MG63 (cell line): ENCODE data around the gene RFX4. TPM values are rescaled to one million over a fixed set of nuclear protein-coding genes. Genes with fewer than 3 reads are reported as not detected.
A peak's percentile ranks its signal among the peaks of the same experiment; 100 is the strongest.

Experiments
- DNase-seq: peaks from one replicate; pipeline ENCODE4 v3.0.0-alpha.2; 2020
- H3K27me3 ChIP-seq: fragments of 250-450 bp; sonication (Bioruptor Pico); 2 replicates; pipeline ENCODE4 v1.5.1; 2020; ENCODE audit warnings: mild to moderate bottlenecking, moderate library complexity
- H3K36me3 ChIP-seq: fragments of 250-450 bp; sonication (Bioruptor Pico); 2 replicates; pipeline ENCODE4 v1.5.1; 2020; ENCODE audit warnings: mild to moderate bottlenecking, moderate library complexity
- H3K4me3 ChIP-seq: fragments of 250-450 bp; sonication (Bioruptor Pico); 2 replicates; pipeline ENCODE4 v1.5.1; 2020; ENCODE audit warnings: mild to moderate bottlenecking, moderate library complexity
- H3K9me3 ChIP-seq: fragments of 250-450 bp; sonication (Bioruptor Pico); 2 replicates; pipeline ENCODE4 v1.5.1; 2020; ENCODE audit warnings: mild to moderate bottlenecking, moderate library complexity
- total RNA-seq: library from RNA; depleted of rRNA; stranded (reverse); fragments of >200 nt; shearing (Covaris generic); gene quantifications from 2 replicates; pipeline ENCODE4 v1.2.3, GENCODE V29; 2014; ENCODE audit warnings: low replicate concordance; rRNA removed

The RFX4 gene
- total RNA-seq, 1 experiment from 2014 or later: not detected

GRCh38 chr12:106774005-106774807 lies 191.4 kb downstream of the RFX4 start, which contains the start of gene RIC8B:
Gene RIC8B, plus strand, starts transcription at chr12:106774682. Its CDS starts 64 bp downstream, at chr12:106774746.
- Histone ChIP-seq H3K27me3 (no peaks in the 10 kb centered on the region), H3K9me3 (no peaks in the 10 kb centered on the region), H3K4me3 (peak within 1 kb of the TSS; percentile 64), H3K36me3 (no peaks in the 10 kb centered on the region)
- peak; percentile 97 for DNase-seq

DNA sequence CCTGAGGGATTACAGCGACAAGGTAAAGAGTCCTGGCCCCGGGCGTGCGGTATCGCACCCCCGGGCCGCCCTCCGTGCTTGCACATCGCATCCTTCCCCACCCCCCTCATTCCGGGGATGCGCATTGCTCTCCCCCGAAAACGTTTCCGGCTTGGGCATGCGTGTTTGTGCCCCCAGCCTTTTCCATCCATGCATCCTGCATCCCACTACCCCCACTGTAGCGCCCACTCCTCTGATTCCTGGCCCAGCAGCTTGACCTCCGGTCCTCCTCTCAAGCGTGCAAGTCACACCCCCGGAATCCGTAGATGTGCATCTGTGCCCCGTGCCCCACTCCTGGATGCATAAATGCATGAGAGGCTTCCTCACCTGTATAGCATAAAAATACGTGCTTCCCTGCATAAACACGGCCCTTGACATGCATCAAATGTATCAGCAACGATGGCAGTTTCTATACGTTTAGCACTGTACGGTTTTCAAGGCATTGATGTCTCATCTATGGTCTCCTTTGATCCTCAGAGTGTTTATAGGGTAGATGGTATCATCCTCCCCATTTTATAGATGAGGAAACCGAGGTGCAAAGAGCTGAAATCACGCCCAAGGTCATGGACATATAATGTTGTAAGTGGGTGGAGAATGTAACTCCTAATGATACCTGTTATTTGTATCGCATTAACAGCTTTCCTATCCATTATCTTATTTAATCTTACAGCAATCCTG lies 192.2 kb downstream of the RFX4 start:
- no peak for DNase-seq
- Histone ChIP-seq H3K27me3 (no peaks in the 10 kb centered on the region), H3K9me3 (no peaks in the 10 kb centered on the region)

DNA sequence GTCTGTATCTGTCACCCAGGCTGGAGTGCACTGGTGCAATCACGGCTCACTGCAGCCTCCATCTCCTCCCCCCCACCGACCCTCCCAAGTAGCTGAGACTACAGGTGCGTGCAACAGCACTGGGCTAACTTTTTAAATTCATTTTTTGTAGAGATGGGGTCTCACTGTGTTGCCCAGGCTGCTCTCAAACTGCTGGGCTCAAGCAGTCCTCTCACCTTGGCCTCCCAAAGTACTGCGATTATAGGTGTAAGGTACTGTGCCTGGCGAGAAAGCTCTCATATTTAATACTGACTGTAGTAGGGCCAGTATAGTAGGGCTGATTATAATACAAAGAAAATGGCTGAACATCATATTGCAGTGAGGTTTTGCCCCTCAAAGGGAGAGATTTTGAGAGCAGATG lies 194.1 kb downstream of the RFX4 start:
- no peaks in the 10 kb centered on the region for H3K9me3 ChIP-seq
- H3K36me3 ChIP-seq: no peaks in the 10 kb centered on the region
- no peak overlapping the region for H3K4me3 ChIP-seq
- DNase-seq: no peak
- H3K27me3 ChIP-seq: no peaks in the 10 kb centered on the region

More for the DNA sequence above, 192.2 kb downstream of the RFX4 start:
- Histone ChIP-seq H3K36me3 (no peaks in the 10 kb centered on the region), H3K4me3 (peak overlapping the region; percentile 64)

- no peaks in the 10 kb centered on the region for H3K27me3 ChIP-seq
- no peak overlapping the region for H3K4me3 ChIP-seq
- H3K36me3 ChIP-seq: peaks cover 4% of the 10 kb centered on the region; the same call in 1 of the 2 replicates
- H3K9me3 ChIP-seq: no peaks in the 10 kb centered on the region
- DNase-seq: no peak
These were observed 197.3 kb downstream of the RFX4 start for GRCh38 chr12:106780010-106780631.

DNA sequence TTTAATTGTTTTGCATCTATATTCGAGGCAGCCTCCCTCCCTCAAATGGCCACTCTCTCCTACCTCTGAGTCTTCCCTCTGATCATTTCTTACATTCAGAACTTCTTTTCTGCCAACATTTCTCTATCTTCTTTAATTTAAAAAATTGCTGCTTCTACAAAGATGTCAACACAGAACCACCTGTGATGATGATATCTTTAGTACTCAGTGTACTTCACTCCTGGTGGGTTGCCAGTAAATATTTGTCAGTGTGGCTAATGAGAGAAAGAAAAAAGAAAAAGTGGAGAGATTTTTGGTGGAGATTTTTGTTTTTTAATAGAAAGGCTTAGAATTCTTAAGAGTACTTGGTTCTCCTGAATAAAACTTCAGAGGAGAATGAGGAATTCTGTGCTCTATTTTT lies 199.8 kb downstream of the RFX4 start:
- no peak overlapping the region for H3K4me3 ChIP-seq
- no peaks in the 10 kb centered on the region for H3K9me3 ChIP-seq
- H3K36me3 ChIP-seq: peaks cover 22% of the 10 kb centered on the region
- DNase-seq: no peak
- no peaks in the 10 kb centered on the region for H3K27me3 ChIP-seq

- Histone ChIP-seq H3K4me3 (no peak overlapping the region), H3K36me3 (peaks cover 26% of the 10 kb centered on the region), H3K9me3 (no peaks in the 10 kb centered on the region), H3K27me3 (no peaks in the 10 kb centered on the region)
- no peak for DNase-seq
These were observed 200.7 kb downstream of the RFX4 start for GRCh38 chr12:106783515-106783914.

DNA sequence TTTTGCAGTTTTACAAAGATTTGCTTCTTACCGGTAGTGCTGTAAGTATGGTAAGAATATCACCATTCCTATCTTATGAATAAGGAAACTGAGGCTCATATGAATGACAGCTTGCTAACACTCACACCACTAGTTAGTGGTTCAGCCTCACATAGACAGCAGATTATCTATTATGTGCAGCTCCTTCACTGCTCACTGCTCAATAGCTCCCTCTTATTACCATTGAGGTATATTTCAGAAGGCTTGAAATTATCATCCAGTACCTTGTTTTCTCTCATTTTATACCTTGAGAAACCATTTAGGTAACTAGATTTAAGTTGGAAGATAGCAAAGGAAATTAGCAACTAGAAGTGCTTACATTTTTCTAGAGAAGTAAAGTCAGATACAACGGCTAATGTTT lies 207.2 kb downstream of the RFX4 start:
- Histone ChIP-seq H3K4me3 (no peak overlapping the region), H3K9me3 (no peaks in the 10 kb centered on the region; the same call in 1 of the 2 replicates), H3K36me3 (peaks cover 53% of the 10 kb centered on the region), H3K27me3 (no peaks in the 10 kb centered on the region)
- no peak for DNase-seq

GRCh38 chr12:106791531-106791930 lies 208.7 kb downstream of the RFX4 start:
- Histone ChIP-seq H3K4me3 (no peak overlapping the region), H3K36me3 (peaks cover 46% of the 10 kb centered on the region), H3K9me3 (no peaks in the 10 kb centered on the region; the same call in 1 of the 2 replicates), H3K27me3 (no peaks in the 10 kb centered on the region)
- no peak for DNase-seq

DNA sequence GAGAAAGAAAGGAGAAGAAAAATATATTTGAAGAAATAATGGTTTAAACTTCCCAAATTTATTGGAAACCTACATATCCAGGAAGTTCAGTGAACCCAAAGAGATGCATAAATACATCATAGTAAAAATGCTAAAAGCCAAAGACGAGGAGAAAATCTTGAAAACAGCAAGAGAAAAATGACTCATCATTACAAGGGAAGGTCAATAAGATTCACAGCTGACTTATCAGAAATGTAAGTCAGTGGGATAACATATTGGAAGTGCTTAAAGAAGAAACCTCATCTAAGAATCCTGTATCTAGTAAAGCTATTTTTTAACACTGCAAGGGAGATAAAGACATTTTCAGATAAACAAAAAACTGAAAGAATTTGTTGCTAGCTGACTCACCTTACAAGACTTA lies 211.6 kb downstream of the RFX4 start:
- Histone ChIP-seq H3K4me3 (no peak overlapping the region), H3K9me3 (no peaks in the 10 kb centered on the region; the same call in 1 of the 2 replicates), H3K27me3 (no peaks in the 10 kb centered on the region), H3K36me3 (peaks cover 26% of the 10 kb centered on the region)
- no peak for DNase-seq

- H3K27me3 ChIP-seq: no peaks in the 10 kb centered on the region
- no peak for DNase-seq
- H3K36me3 ChIP-seq: peaks cover 4% of the 10 kb centered on the region; the same call in 1 of the 2 replicates
These were observed 218.4 kb downstream of the RFX4 start for GRCh38 chr12:106801167-106801708.

GRCh38 chr12:106801830-106802533 lies 219.2 kb downstream of the RFX4 start:
- Histone ChIP-seq H3K27me3 (no peaks in the 10 kb centered on the region), H3K36me3 (peaks cover 4% of the 10 kb centered on the region), H3K4me3 (no peak overlapping the region), H3K9me3 (no peaks in the 10 kb centered on the region)
- DNase-seq: no peak

More at GRCh38 chr12:106801167-106801708, 218.4 kb downstream of the RFX4 start:
- no peaks in the 10 kb centered on the region for H3K9me3 ChIP-seq
- no peak overlapping the region for H3K4me3 ChIP-seq

DNA sequence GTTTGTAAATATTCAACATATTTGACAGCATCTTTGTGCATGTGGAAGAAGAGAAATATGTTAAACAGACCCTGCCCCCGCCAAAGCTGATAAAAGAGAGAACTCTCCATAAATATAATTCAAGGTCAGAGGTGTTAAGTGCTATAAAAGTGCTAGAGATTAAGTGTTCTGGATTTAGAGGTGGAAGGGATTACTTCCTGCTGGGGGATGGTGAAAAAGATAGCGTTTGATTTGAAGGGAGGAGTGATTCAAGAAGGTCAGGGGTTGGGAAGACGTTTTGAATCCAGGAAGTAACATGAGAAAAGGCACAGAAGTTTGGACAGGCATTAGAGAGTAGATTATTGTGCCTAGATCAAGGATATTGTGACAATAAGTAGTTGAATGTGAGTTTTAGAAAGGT lies 221.9 kb downstream of the RFX4 start:
- Histone ChIP-seq H3K27me3 (no peaks in the 10 kb centered on the region), H3K9me3 (no peaks in the 10 kb centered on the region)

More for the DNA sequence above, 221.9 kb downstream of the RFX4 start:
- Histone ChIP-seq H3K36me3 (peaks cover 4% of the 10 kb centered on the region), H3K4me3 (no peak overlapping the region)
- DNase-seq: no peak

Other genes starting within 250 kb of the RFX4 start
- gene POLR3B, start 225.3 kb upstream of the RFX4 start, total RNA-seq: 7.1 and 7.7 TPM in 2 replicates
- 10.1 and 13.5 TPM in 2 replicates for gene RIC8B, start 191.7 kb downstream of the RFX4 start, total RNA-seq